Medulla oblongata (tissue), 1 donor: ENCODE measurements around the gene ANXA1.
"Not testable (repeated sequence)": the region's sequence is repeated elsewhere in the genome, so short reads cannot be mapped to it uniquely, and the experiment has no call there.

Experiments used
- DNase-seq: peaks from one replicate; pipeline ENCODE4 v3.0.0-alpha.2; 2015; ENCODE audit errors: extremely low spot score

The ANXA1 gene

DNA sequence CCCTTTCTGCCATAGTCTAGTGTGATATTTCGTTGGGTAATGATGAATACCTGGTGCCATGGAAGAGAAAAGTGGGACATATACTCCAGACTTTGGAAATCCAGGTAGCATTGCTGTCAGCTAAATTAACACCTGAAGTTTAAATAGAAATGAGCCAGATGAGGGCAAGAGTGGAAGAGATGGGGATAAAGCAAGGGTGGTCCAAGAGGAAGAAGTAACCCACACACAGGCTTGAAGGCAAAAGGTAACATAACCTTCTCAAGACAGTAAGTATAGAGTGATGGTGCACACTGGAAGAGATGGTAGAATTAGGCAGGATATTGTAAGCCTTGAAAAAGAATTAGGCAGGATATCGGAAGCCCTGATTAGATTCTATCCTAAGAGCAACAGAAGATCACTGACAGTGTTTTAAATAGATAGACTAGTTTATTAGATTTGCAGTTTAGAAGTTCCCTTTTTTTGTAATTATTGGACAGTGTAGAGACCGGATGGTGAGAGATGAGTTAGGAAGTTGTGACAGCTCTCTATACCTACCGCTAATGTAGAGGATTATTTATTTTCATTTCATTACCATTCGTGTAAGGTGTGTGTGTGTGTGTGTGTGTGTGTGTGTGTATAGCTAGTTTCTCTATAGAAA lies 16.8 kb downstream of the ANXA1 start:
- no peak for DNase-seq

DNA sequence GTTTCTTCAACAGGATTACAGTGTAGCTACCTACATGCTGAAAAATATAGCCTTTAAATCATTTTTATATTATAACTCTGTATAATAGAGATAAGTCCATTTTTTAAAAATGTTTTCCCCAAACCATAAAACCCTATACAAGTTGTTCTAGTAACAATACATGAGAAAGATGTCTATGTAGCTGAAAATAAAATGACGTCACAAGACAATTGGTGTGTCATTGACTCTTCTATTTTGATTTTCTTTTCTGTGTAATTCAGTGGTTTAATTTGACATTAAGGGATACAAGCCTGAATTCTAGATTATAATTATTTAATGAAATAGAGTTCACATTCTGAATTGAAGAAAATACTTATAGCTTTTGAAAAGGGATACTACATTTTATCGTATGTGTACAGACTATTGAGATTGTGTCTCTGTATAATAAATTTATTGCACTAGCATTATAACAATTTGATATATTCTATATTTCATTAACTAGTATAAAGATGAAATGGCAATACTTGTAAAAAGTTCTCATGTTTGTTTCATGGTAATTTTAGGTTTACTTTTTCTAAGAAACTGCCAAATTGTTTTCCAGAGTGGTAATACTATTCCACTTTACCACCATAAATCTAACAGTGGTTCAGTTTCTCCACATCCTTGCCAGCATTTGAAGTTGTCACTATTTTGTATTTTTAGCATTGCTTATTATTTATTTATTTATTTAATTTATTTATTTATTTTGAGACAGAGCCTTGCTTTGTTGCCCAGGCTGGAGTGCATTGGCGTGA lies 18.7 kb downstream of the ANXA1 start:
- no peak for DNase-seq

DNA sequence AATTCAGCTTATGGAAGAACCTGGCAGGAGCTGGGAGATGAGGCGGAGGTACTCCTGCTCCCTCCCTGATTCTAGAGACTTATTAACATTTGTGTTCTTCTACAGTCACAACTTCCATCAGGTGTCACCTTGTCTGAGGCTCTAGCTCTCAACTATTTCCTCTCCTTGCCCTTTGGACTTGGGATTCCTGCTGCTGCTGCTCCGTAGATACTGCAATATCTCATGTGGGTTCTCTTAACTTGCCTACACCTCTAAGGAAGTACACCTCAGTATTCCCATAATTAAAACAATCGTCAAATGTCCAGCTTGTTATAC lies 21.2 kb downstream of the ANXA1 start:
- no peak for DNase-seq

DNA sequence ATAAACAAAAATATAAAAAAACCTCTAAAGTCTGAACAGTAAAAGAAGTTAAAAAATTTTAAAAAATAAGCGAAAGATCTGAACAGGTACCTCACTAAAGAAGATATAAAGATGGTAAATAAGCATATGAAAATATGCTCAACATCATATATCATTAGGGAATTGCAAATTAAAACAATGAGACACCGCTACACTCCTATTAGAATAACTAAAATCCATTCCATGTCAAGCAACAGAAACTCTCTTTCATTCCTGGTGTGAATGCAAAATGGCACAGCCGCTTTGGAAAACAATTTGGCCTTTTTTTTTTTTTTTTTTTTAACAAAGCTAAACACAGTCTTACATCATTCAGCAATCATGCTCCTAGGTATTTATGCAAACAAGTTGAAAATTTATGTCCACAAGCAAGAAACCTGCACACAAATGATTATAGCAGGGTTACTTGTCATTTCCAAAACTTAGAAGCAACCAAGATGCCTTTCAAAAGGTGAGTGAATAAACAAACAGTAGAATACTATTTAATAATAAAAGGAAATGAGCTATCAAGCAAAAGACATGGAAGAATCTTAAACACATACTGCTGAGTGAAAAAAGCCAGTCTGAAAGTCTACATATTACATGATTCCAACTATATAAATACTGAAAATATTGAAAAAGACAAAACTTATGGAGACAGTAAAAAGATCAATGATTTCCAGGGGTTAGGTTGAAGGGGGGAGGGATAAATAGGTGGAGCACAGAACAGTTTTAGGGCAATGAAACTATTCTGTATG lies 22.1 kb downstream of the ANXA1 start:
- DNase-seq = no peak

DNA sequence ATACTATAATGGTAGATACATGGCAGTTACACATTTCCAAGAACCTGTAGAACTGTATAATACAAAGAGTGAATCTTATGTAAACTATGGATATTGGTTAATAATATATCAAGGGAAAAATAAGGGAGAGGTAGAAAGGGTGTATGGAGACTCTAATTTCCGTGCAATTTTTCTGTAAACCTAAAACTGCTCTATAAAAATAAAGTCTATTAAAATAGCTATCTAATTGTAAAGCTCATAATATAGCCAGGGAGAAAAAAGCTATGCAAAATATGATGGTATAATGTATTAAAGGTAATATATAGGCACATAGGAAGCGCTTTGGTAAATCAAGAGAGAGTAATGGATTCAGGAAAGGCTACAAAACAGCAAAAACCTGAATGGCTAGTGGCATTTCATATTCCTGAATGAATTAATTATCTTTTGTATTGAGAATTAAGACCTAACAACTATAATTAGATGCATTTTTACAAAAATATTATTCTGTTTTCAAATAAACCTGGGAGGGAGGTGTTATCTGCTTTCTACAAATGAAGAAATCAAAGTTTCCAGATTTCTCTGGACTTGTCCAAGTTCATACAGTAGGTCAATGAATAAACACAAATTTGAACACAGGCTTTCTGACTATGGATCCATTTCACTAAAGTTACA lies 22.8 kb downstream of the ANXA1 start:
- no peak for DNase-seq

DNA sequence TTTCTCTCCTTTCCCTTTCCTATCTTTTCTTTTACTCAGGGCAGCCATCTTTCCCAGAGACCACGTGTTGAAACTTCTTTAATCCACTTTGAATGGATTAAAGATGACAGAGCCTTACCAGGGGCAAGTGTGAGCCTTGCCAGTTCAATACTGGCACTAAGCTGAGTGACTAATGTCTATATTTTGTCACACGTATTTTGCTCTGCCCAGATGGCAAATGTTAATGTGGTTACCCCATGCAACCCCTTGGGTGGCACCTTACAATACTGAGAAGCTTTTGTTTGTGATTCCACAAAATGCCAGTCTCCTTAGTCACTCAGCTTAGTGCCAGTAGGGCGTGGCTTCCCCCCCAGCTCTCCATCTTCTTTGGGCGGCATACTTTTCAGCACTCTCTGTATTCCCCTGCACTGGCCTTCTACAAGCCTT lies 24.8 kb downstream of the ANXA1 start:
- DNase-seq = no peak

DNA sequence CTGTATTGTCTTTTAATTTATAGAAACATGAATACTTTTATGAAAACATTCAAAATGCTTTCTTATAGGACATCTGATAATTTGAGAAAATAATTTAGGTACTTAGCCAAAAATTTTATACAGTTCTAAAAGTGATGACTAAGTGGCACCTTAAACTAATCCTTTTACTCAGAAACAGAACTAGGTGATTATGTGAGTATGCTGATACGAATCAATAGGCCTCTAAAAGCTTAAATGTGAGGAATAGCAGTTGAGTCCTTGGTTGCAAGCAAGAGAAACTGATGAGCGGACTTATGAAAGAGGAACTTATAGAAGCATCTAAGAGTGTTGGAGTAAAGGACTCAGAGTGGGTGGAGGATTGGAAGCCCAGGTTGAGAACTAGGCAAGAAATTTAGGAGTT lies 26.4 kb downstream of the ANXA1 start:
- DNase-seq = no peak

DNA sequence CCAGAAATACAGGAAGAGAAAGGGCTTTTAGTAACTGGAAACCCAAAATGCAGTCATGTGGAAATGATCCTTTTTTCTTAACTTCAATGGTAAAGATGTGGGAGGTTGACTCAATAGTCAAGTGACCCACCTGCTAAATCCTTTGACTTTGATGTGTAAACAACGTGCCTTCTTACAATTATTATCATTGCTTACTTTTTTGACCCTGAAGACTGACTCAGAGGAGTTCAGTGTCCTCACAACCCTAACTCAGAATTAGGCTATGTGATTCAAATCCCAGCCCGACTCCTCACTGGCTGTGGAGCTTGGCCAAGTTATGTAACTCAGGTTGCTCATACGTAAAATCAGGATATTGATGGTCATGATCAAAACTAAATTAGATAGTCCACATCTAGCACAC lies 27.9 kb downstream of the ANXA1 start:
- DNase-seq = no peak

DNA sequence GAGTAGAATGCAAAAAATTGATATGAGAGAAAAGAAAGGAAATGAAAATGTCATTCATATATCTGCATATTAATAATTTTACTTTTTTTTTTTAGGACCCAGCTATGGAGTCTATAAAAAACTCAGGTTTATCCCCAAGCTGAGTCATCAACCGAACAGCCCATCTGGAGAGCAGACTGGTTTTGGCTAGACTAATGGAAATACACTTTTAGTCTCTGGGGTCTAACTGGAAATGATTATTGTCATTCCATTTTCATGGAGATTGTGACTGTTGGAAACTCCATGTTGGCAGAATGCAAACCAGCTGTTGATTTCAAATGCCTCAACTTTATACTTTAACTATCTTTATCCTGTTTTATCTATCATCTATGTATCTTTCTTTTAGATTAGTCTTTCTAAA lies 28.7 kb downstream of the ANXA1 start:
- no peak for DNase-seq

DNA sequence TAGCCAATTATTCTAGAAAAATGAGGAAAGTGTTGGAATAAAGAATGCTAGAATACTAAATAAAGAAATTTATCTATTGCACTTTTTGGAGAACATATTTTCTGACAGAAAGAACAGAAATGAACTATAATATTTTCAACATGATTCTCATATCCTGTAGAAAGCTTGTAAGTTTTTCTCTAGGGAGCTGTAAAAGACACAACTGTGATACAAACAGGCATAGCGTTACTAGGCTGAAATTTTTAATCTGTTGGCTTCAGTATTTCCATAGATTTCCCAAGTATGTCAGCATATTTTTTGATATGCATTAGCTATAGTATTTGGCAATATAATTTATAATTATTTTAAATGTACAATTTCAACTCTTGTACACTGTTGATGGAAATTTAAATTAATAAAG lies 31.3 kb downstream of the ANXA1 start:
- no peak for DNase-seq

DNA sequence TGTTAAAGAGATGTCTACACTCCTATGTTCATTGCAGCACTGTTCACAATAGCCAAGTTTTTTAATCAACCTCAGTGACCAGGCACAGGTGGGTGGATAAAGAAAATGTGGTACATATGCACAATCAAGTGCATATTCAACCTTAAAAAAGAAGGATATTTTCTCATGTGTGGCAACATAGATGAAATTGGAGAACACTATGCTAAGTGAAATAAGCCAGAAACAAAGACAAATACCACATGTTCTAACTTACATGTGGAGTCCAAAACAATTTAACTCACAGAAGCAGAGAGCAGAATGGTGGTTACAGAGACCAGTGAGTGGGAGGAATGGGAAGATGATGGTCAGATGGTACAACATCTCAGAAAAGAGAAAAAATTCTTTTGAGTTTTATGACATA lies 31.8 kb downstream of the ANXA1 start:
- DNase-seq = no peak

DNA sequence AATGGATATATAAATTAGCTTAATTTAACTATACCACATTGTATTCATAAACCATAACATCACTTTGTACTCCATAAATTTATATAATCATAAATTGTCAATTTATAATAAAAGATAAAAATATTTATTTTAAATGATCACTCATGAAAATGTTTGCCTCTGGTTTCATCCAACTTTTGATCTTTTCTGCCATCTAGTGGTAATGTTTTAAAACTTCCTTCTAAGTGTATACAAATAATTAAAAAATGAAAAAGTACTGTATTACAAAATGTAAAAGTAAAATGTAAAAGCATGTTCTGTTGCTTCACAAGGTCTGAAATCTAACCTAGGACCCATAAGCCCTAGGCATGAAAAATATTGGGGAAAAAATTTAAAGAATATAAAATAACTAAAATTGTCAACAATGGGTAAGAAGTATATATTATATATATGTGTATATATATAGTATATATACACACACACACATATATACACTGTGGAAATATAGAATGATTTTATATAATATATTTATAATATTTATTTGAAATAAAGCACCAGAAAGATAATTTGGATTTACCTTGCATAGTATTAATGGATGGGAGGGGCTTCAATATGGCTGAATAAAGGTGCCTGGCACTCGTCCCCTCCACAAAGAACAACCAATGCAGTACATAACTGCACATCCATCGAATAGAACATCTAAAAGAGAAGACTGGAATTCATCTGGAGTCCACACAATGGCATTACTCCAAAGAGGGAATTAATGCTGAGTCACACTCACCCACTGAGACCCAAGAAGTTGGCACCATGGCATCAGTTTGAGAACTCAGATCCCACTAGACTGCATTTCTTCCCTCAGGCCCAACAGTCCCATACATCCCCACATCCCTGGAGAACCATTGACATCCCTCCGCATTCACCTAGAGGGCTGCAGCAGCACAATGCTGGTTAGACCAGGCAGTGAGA lies 32.5 kb downstream of the ANXA1 start:
- peak; percentile 53 for DNase-seq

DNA sequence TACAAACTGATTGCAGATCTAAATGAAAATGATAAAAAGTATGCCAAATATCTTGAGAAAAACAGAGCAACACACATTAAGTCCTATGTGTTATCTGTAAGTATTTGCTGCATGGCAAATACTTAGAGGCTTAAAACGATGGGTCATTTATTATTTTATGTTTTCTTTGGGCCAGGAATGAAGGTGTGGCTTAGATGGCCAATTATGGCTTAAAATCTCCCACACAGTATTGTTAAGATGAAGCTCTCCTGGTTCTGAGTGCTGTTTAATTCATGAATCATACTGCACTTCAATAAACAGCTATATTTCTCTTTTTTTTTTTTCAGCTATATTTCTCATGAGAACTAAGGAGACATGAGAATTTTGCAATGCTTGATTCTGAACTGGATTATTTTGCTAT lies 39.4 kb downstream of the ANXA1 start:
- not testable (repeated sequence) for DNase-seq

DNA sequence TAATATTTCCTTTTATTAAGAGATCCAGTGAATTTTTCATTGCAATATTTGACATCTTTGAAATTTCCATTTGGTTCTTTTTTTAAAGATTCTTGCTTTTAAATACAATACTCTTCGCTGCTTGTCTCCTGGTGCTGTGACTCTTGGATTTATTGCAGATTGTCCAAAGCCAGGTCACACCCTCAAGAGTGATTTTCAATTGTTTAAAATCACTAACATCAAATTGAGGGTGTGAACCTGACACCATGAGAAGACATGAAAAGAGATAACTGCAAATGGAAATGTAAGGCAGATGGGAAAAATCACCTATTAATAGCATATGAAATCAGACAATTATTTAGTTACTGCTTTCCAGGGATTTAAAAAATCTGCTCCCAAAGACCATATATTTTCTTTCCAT lies 42.6 kb downstream of the ANXA1 start:
- DNase-seq = no peak

DNA sequence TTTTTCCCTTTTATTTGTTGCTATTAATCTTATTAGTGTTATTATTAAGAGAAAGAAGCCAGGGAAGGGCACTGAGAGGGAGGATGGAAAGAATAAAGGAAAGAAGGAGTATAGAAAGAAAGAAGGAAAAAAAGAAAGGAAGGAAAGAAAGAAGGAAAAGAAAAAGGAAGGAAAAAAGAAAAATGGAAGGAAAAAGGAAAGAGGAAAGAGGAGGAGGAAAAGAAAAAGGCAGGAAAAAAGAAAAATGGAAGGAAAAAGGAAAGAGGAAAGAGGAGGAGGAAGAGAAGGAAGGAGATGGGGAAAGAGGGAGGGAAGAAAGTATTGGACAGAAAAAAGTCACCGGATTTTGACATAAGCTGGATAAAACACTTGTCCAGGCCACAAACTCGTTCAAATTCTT lies 47.8 kb downstream of the ANXA1 start:
- no peak for DNase-seq

DNA sequence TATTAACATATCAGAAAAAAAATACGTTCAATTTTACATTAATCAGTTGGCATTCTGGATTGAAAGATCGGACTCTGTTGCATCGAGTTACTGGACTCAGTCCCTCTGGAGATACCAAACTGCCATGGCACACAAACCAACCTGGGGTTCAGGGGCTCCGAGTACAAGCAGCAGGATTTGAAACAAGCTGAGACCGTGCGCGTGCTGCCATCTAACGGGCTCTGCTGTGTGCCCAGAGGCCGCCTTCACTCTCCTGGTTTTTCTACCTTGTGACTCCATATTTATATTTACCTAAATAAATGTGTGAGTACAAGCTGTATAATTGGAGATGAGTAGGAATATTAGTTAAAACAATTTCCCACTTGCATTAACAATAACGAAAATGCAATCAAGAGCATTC lies 48.2 kb downstream of the ANXA1 start:
- no peak for DNase-seq

DNA sequence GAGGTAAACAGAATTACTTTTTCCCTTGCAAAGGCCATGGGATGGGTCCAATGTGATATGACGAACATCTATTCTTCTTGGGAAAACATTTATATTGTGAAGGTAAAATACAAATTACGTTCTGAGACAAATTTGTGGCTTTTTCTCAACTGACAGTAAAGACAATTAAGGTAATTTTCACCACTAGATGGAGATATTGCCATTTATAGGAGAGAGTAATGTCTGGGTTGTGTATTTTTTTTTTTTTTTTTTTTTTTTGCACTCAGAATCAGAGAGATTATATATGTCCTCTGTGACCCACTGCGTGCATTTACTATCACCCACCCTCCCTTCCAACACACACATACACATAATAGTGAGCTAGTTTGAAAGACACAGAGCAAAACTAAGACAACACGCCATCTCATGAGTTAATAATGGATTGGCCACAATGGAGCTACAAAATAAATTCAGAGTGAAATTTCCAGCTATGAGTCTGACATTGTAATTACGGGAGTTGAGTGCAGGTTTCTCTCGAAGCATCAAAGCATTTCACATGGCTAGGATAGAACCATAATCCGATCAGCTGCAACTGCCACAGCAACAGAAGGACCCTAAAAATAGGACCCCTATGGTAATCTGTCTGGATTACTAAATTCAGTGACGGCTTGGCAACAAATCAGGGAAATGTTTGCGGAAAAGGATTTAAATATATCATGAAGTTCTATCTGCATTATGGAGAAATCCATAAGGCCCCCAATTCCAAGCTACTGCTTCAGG lies 49.2 kb downstream of the ANXA1 start:
- DNase-seq = peak; percentile 26

DNA sequence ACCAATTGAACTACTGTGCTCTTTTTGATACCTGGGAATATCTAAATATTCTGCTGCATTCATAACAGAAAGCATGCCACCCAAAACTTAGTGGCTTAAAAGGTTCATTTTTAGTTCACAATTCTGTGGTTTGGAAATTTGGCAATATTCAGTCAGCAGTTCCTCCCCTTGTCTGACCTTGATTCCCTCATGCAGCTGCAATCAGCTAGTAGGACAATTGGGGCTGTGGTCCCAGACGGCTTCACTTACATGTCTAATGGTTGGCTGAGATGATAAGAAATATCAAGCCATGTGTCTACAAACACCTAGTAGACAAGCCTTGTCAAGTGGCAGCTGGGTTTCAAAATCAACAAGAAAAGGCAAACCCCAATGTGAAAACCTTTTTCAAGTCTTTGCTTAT lies 51.3 kb downstream of the ANXA1 start:
- no peak for DNase-seq

DNA sequence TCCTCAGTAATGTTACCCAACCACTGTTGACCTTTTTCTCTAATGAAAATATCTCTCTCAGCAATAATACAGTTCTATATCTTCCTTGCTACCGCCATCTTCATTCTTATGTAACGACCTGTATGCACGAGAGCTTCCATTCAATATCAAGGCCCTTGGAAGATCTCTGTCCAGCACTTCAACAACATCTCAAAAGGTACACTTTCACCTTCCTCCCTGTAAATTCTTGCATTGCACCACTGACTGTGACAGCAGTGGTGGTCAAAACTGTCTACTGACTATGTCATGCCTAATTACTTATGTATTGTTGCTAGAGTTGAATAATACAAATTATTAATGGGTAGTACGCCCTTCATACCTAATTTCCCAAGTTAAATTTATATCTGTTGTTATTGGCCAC lies 53.3 kb downstream of the ANXA1 start:
- no peak for DNase-seq

DNA sequence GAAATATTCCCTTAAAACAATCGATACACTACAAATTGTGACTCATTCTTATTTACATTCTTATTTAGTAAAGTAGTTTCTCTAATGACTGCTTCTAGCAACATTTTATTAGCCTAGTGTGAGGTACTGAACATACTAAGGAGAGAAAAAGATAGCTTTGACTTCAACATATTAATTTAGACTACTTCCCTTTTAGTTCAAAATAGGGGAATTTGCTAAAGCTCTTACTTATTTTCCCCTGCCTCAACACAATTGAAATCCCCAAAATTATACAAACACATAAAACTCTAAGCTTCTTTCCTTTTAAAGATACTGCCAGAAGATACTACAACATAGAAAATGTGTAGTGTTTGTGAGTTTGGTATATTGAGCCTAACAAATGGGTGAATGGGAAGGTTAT lies 55.2 kb downstream of the ANXA1 start:
- no peak for DNase-seq
